ENCODE data around the gene ADARB1. TPM values are rescaled to one million over a fixed set of nuclear protein-coding genes. Genes with fewer than 3 reads are reported as not detected.

ADARB1 gene
- polyA plus RNA-seq, 4 donors: 1.1 to 8.3 (median 3.8) TPM

DNA sequence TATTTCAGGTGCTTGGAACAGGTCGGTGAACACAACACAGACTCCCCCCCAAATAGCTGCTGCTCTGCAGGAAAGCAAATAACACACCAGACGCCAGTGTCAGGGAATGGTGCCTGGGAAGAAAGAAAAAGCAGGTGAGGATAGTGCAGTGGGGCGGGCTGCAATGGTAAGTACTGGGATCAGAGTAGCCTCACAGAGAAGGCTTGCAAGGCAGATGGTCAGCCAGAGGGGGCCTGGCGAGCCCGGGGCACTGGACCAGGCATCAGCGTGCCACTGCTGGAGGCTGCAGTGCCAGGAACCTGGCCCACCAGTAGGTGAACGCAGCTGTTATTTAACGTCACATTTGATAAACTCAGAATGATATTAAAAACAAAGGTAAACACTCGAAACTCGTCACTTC lies 153.4 kb downstream of the ADARB1 start:
- Histone ChIP-seq H3K27ac (ENCODE audit: low read depth in 1 of 3, low read length in 2 of 3) (no peak overlapping the region), H3K4me1 (ENCODE audit: control insufficient read depth in 3 of 3, insufficient read depth in 2 of 3, low read depth in 1 of 3, low read length in 2 of 3) (no peaks in the 10 kb centered on the region), H3K4me3 (ENCODE audit: low read depth in 1 of 3, low read length in 3 of 3) (no peak overlapping the region), H3K27me3 (ENCODE audit: control insufficient read depth in 3 of 3, insufficient read depth in 3 of 3, low read length in 3 of 3) (no peaks in the 10 kb centered on the region), H3K36me3 (ENCODE audit: control insufficient read depth in 3 of 3, insufficient read depth in 2 of 3, low read depth in 1 of 3, low read length in 3 of 3) (no peaks in the 10 kb centered on the region), H3K9me3 (ENCODE audit: control insufficient read depth in 2 of 2, insufficient read depth in 1 of 2, low read depth in 1 of 2, low read length in 1 of 2) (no peaks in the 10 kb centered on the region)
- no peak for FAIRE-seq
- 68 to 76% (median 75%) methylated on average over 10 of the region's 10 CpGs for WGBS, 3 donors
- DNase-seq: no peak

DNA sequence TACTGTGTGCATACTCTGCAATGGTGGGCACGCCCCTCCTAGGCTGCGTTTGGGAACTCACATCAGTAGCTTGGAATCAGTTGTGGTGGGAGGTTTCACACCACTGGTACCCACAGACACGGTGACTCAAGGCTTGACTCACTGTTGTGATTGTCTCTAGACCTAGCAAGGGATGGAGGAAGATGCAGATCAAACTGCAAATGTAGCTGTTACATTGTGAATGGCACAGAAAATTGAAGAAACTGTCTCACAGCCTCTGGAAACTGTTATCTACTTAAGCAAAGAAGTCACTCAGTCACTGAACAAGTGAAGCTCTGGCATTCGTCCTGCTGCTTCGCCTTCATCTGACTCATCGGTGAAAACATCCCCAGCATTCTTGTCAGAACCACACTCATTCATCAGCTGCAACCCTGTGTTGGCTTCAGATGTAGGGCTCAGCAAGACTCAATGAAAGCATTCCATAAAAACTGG lies 153.8 kb downstream of the ADARB1 start:
- Histone ChIP-seq H3K4me1 (ENCODE audit: control insufficient read depth in 3 of 3, insufficient read depth in 2 of 3, low read depth in 1 of 3, low read length in 2 of 3) (no peaks in the 10 kb centered on the region), H3K9me3 (ENCODE audit: control insufficient read depth in 2 of 2, insufficient read depth in 1 of 2, low read depth in 1 of 2, low read length in 1 of 2) (no peaks in the 10 kb centered on the region), H3K27me3 (ENCODE audit: control insufficient read depth in 3 of 3, insufficient read depth in 3 of 3, low read length in 3 of 3) (no peaks in the 10 kb centered on the region), H3K36me3 (ENCODE audit: control insufficient read depth in 3 of 3, insufficient read depth in 2 of 3, low read depth in 1 of 3, low read length in 3 of 3) (no peaks in the 10 kb centered on the region), H3K27ac (ENCODE audit: low read depth in 1 of 3, low read length in 2 of 3) (no peak overlapping the region), H3K4me3 (ENCODE audit: low read depth in 1 of 3, low read length in 3 of 3) (no peak overlapping the region)
- 46 to 54% (median 51%) methylated on average over 6 of the region's 6 CpGs for WGBS, 3 donors
- no peak for FAIRE-seq
- DNase-seq: no peak

DNA sequence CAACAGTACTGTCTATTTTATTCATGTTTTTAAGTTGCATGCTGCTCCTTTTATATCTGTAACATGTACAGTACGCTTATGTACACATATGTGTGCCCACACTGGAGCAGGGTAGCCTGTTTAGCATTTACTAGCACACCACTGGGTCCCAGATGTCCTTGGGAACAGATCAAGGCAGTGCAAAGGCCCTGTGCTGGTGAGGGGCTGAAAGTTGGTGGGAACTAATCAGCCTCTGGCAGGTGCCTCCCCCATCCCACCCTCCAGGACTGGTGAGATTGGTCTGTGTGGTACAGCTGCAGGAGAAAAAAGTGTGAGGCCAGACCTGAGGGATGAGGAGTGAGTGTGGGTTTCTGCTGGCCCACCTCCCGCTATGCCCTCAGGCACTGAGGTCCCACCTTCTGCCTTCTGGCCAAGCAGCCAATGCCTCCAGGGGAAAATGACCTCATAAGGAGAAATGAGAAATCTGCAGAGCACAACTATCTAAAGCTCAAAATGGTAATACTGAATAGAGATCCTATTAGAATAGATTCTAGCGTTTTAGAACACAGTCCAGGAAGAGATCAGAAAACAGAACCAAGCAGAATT lies 154.4 kb downstream of the ADARB1 start:
- Histone ChIP-seq H3K36me3 (ENCODE audit: control insufficient read depth in 3 of 3, insufficient read depth in 2 of 3, low read depth in 1 of 3, low read length in 3 of 3) (no peaks in the 10 kb centered on the region), H3K27me3 (ENCODE audit: control insufficient read depth in 3 of 3, insufficient read depth in 3 of 3, low read length in 3 of 3) (no peaks in the 10 kb centered on the region), H3K27ac (ENCODE audit: low read depth in 1 of 3, low read length in 2 of 3) (no peak overlapping the region), H3K9me3 (ENCODE audit: control insufficient read depth in 2 of 2, insufficient read depth in 1 of 2, low read depth in 1 of 2, low read length in 1 of 2) (no peaks in the 10 kb centered on the region), H3K4me1 (ENCODE audit: control insufficient read depth in 3 of 3, insufficient read depth in 2 of 3, low read depth in 1 of 3, low read length in 2 of 3) (no peaks in the 10 kb centered on the region), H3K4me3 (ENCODE audit: low read depth in 1 of 3, low read length in 3 of 3) (no peak overlapping the region)
- no peak for FAIRE-seq
- 73 to 82% (median 73%) methylated on average over 3 of the region's 3 CpGs for WGBS, 3 donors
- DNase-seq: no peak

DNA sequence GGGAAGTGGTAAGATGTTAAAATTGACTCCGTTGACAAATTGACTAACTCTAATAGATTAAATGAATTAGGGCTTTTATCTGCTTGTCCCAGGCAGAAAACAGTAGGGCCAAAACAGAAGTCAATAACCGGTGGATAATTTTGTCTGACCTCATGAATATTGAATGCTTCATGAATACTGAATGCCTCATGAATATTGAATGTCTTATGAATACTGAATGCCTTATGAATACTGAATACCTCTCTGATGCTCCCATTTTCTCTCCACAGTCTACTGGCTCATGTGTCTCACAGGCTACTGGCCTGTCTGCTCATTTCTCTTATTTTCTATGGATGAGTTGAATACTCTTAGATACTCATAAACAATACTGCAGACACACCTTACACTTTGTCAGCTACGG lies 157.3 kb downstream of the ADARB1 start:
- Histone ChIP-seq H3K36me3 (ENCODE audit: control insufficient read depth in 3 of 3, insufficient read depth in 2 of 3, low read depth in 1 of 3, low read length in 3 of 3) (no peaks in the 10 kb centered on the region), H3K27ac (ENCODE audit: low read depth in 1 of 3, low read length in 2 of 3) (no peak overlapping the region), H3K4me3 (ENCODE audit: low read depth in 1 of 3, low read length in 3 of 3) (no peak overlapping the region), H3K9me3 (ENCODE audit: control insufficient read depth in 2 of 2, insufficient read depth in 1 of 2, low read depth in 1 of 2, low read length in 1 of 2) (peaks cover 0 to 2% of the 10 kb centered on the region in 2 donors), H3K4me1 (ENCODE audit: control insufficient read depth in 3 of 3, insufficient read depth in 2 of 3, low read depth in 1 of 3, low read length in 2 of 3) (no peaks in the 10 kb centered on the region), H3K27me3 (ENCODE audit: control insufficient read depth in 3 of 3, insufficient read depth in 3 of 3, low read length in 3 of 3) (peaks cover 0 to 9% (median 0%) of the 10 kb centered on the region in 3 donors)
- WGBS, 3 donors: 58 to 70% (median 59%) methylated on average over 3 of the region's 3 CpGs
- DNase-seq (no peak), FAIRE-seq (no peak)

GRCh38 chr21:45234127-45234526 lies 159.7 kb downstream of the ADARB1 start:
- Histone ChIP-seq H3K4me1 (ENCODE audit: control insufficient read depth in 3 of 3, insufficient read depth in 2 of 3, low read depth in 1 of 3, low read length in 2 of 3) (no peaks in the 10 kb centered on the region), H3K9me3 (ENCODE audit: control insufficient read depth in 2 of 2, insufficient read depth in 1 of 2, low read depth in 1 of 2, low read length in 1 of 2) (peaks cover 0 to 2% of the 10 kb centered on the region in 2 donors), H3K27ac (ENCODE audit: low read depth in 1 of 3, low read length in 2 of 3) (no peak overlapping the region), H3K27me3 (ENCODE audit: control insufficient read depth in 3 of 3, insufficient read depth in 3 of 3, low read length in 3 of 3) (peaks cover 0 to 9% (median 0%) of the 10 kb centered on the region in 3 donors), H3K36me3 (ENCODE audit: control insufficient read depth in 3 of 3, insufficient read depth in 2 of 3, low read depth in 1 of 3, low read length in 3 of 3) (no peaks in the 10 kb centered on the region), H3K4me3 (ENCODE audit: low read depth in 1 of 3, low read length in 3 of 3) (no peak overlapping the region)
- WGBS, 3 donors: 82 to 86% (median 84%) methylated on average over 28 of the region's 28 CpGs
- FAIRE-seq: no peak
- no peak for DNase-seq

DNA sequence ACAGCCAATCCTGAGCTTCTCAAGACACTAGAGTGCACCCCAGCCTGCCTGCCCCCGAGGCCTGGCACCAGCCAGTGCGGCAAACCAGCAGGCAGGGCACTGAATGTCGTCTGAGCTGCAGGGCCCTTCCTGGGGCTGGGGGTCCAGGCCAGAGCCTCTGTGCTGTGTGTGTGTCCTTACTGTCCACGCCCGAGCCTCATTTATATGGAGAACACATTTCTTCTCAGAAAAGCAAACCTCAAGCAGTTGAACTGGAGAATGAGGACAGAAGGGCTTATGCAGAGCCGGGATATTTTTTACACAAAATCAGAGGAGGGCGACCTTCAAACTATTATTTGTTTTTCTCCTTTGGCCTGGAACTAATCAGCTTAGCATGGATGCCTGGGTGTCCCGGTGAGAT lies 160.6 kb downstream of the ADARB1 start:
- Histone ChIP-seq H3K4me3 (ENCODE audit: low read depth in 1 of 3, low read length in 3 of 3) (no peak overlapping the region), H3K9me3 (ENCODE audit: control insufficient read depth in 2 of 2, insufficient read depth in 1 of 2, low read depth in 1 of 2, low read length in 1 of 2) (peaks cover 0 to 2% of the 10 kb centered on the region in 2 donors), H3K4me1 (ENCODE audit: control insufficient read depth in 3 of 3, insufficient read depth in 2 of 3, low read depth in 1 of 3, low read length in 2 of 3) (no peaks in the 10 kb centered on the region), H3K27ac (ENCODE audit: low read depth in 1 of 3, low read length in 2 of 3) (no peak overlapping the region), H3K27me3 (ENCODE audit: control insufficient read depth in 3 of 3, insufficient read depth in 3 of 3, low read length in 3 of 3) (peaks cover 0 to 9% (median 0%) of the 10 kb centered on the region in 3 donors), H3K36me3 (ENCODE audit: control insufficient read depth in 3 of 3, insufficient read depth in 2 of 3, low read depth in 1 of 3, low read length in 3 of 3) (no peaks in the 10 kb centered on the region)
- FAIRE-seq (no peak), DNase-seq (no peak)
- 56 to 76% (median 66%) methylated on average over 8 of the region's 8 CpGs for WGBS, 3 donors

GRCh38 chr21:45235488-45235887 lies 161.1 kb downstream of the ADARB1 start:
- peaks cover 0 to 9% (median 0%) of the 10 kb centered on the region in 3 donors for H3K27me3 ChIP-seq (ENCODE audit: control insufficient read depth in 3 of 3, insufficient read depth in 3 of 3, low read length in 3 of 3)
- H3K4me1 ChIP-seq (ENCODE audit: control insufficient read depth in 3 of 3, insufficient read depth in 2 of 3, low read depth in 1 of 3, low read length in 2 of 3): no peaks in the 10 kb centered on the region
- H3K9me3 ChIP-seq (ENCODE audit: control insufficient read depth in 2 of 2, insufficient read depth in 1 of 2, low read depth in 1 of 2, low read length in 1 of 2): peaks cover 0 to 2% of the 10 kb centered on the region in 2 donors
- FAIRE-seq (no peak), DNase-seq (no peak)
- no peak overlapping the region for H3K4me3 ChIP-seq (ENCODE audit: low read depth in 1 of 3, low read length in 3 of 3)
- no peak overlapping the region for H3K27ac ChIP-seq (ENCODE audit: low read depth in 1 of 3, low read length in 2 of 3)
- H3K36me3 ChIP-seq (ENCODE audit: control insufficient read depth in 3 of 3, insufficient read depth in 2 of 3, low read depth in 1 of 3, low read length in 3 of 3): no peaks in the 10 kb centered on the region
- 76 to 80% (median 77%) methylated on average over 6 of the region's 6 CpGs for whole genome bisulfite sequencing, 3 donors

GRCh38 chr21:45236481-45236880 lies 162.1 kb downstream of the ADARB1 start:
- Histone ChIP-seq H3K36me3 (ENCODE audit: control insufficient read depth in 3 of 3, insufficient read depth in 2 of 3, low read depth in 1 of 3, low read length in 3 of 3) (no peaks in the 10 kb centered on the region), H3K27ac (ENCODE audit: low read depth in 1 of 3, low read length in 2 of 3) (no peak overlapping the region), H3K27me3 (ENCODE audit: control insufficient read depth in 3 of 3, insufficient read depth in 3 of 3, low read length in 3 of 3) (peaks cover 0 to 9% (median under 1%) of the 10 kb centered on the region in 3 donors), H3K4me1 (ENCODE audit: control insufficient read depth in 3 of 3, insufficient read depth in 2 of 3, low read depth in 1 of 3, low read length in 2 of 3) (no peaks in the 10 kb centered on the region), H3K9me3 (ENCODE audit: control insufficient read depth in 2 of 2, insufficient read depth in 1 of 2, low read depth in 1 of 2, low read length in 1 of 2) (peaks cover 0 to 5% of the 10 kb centered on the region in 2 donors), H3K4me3 (ENCODE audit: low read depth in 1 of 3, low read length in 3 of 3) (no peak overlapping the region)
- no peak for DNase-seq
- WGBS, 3 donors: 26 to 48% (median 45%) methylated on average over 2 of the region's 2 CpGs
- no peak for FAIRE-seq

DNA sequence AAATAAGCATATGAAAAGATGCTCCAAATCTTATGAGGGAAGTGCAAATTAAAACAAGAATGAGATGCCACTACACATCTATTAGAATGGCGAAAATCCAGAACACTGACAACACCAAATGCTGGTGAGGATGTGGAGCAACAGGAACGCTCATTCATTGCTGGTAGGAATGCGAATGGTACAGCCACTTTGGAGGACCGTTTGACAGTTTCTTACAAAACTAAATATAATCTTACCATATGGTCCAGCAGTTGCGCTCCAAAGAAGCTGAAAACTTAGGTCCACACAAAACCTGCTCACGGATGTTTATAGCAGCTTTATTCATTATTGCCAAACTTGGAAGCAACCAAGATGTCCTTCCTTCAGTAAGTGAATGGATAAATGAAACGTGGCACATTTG lies 163.0 kb downstream of the ADARB1 start:
- peaks cover 0 to 9% (median 2%) of the 10 kb centered on the region in 3 donors for H3K27me3 ChIP-seq (ENCODE audit: control insufficient read depth in 3 of 3, insufficient read depth in 3 of 3, low read length in 3 of 3)
- H3K4me1 ChIP-seq (ENCODE audit: control insufficient read depth in 3 of 3, insufficient read depth in 2 of 3, low read depth in 1 of 3, low read length in 2 of 3): no peaks in the 10 kb centered on the region
- no peak overlapping the region for H3K4me3 ChIP-seq (ENCODE audit: low read depth in 1 of 3, low read length in 3 of 3)
- 88 to 93% (median 89%) methylated on average over 7 of the region's 7 CpGs for WGBS, 3 donors
- peaks cover 0 to 7% of the 10 kb centered on the region in 2 donors for H3K9me3 ChIP-seq (ENCODE audit: control insufficient read depth in 2 of 2, insufficient read depth in 1 of 2, low read depth in 1 of 2, low read length in 1 of 2)
- no peak for FAIRE-seq
- DNase-seq: no peak
- no peak overlapping the region for H3K27ac ChIP-seq (ENCODE audit: low read depth in 1 of 3, low read length in 2 of 3)
- no peaks in the 10 kb centered on the region for H3K36me3 ChIP-seq (ENCODE audit: control insufficient read depth in 3 of 3, insufficient read depth in 2 of 3, low read depth in 1 of 3, low read length in 3 of 3)
